ENCODE results near the gene GNG2.

Gene GNG2

GRCh38 chr14:51860164-51860824 is at the start of gene GNG2:
Gene GNG2, plus strand, starts transcription at chr14:51860612. Its CDS starts 90,067 bp downstream, at chr14:51950679.
- peak; percentile 65 for DNase-seq (ENCODE audit: low spot score)

DNA sequence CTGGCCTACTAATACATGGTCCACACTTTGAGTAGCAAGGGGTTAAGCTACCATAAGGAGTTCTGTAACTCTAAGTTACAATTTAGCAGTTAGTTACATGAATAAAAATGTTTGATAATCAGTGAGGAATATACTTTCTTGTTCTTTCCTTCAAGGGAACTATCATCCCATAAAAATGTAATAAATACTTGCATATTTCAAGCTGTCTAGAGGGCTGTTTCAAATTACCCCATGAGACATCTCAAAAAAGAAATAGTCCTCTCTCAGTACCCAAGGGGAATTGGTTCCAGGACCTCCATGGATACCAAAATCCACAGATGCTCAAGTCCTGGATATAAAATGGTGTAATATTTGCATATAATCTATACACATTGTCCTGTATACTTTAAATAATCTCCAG is 48.7 kb upstream of the GNG2 start:
- no peak for DNase-seq (ENCODE audit: low spot score)

- no peak for DNase-seq (ENCODE audit: low spot score)
Measured at GRCh38 chr14:51816031-51816430, 44.4 kb upstream of the GNG2 start.

DNA sequence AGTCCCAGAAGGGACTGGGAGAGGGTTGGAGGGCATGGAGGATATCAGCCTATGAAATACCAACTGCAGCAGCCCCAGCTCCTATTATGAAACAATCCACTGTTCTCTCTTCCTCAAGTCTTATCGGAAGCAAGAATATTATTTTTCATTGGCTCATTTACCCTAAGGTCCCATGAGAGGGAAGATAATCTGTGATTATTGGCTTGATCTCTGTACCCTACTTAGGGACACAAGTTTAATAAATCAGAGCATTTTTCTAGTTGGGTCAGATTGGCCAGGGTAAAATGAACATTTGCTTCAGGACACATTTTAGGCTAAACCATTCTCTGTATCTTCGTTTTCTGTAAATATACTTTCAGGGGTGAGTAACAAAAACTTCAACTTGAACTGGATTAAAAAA is 43.1 kb upstream of the GNG2 start:
- DNase-seq (ENCODE audit: low spot score), result no peak

GRCh38 chr14:51818748-51819380 is 41.5 kb upstream of the GNG2 start:
- DNase-seq (ENCODE audit: low spot score), result no peak

GRCh38 chr14:51821822-51822221 is 38.6 kb upstream of the GNG2 start:
- no peak for DNase-seq (ENCODE audit: low spot score)

DNA sequence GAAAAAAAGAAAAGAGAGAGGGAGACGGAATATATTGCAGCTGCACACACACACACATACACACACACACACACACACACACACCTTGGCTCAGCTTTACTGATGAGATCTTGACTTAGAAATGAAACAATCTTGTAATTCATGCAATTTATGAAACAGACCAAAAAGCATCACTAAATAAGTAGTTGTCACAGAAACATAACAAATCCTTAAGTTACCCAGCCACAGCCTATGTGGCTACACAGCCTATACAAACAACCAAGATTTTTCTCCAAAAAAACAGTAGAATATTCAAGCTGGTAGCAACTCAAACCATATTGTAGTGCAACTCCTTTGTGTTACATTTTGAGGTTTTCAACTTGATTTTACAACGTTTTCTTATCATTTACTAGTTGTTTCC is 37.9 kb upstream of the GNG2 start:
- DNase-seq (ENCODE audit: low spot score), result no peak

DNA sequence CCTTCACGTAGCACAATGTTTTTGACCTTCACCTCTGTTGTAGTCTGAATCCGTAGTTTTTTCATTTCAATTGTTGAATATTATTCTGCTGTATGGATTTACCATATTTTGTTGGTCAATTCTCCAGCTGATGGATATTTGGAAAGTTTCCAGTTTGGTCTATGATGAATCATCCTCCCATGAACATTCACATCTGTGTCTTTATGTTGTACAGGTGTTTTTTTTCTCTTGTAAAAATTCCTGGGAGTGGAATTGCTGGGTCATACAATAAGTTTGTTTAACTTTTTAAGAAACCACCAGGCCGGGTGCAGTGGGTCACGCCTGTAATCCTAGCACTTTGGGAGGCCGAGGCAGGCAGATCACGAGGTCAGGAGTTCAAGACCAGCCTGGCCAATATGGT is 36.7 kb upstream of the GNG2 start:
- DNase-seq (ENCODE audit: low spot score), result peak; percentile 23

GRCh38 chr14:51824191-51824590 is 36.2 kb upstream of the GNG2 start:
- no peak for DNase-seq (ENCODE audit: low spot score)

DNA sequence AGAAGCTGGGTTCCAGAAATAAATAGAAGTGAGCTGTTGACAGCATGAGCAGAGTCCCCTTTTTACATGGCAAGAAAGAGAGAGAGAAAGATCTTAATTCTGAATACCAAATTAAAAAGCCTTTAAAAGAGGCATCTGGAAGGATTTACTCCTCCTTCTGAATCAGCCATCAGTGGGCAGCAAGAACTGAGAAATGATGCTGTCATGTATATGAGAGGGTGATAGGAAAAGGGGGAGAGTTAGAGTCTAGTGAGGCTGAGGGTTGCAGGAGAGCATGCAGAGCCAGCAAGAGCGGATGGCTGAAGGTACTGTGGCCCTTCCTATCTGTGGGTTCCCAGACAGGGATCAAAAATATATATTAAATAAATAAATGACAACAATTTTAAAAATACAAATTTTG is 34.5 kb upstream of the GNG2 start:
- DNase-seq (ENCODE audit: low spot score), result no peak

DNA sequence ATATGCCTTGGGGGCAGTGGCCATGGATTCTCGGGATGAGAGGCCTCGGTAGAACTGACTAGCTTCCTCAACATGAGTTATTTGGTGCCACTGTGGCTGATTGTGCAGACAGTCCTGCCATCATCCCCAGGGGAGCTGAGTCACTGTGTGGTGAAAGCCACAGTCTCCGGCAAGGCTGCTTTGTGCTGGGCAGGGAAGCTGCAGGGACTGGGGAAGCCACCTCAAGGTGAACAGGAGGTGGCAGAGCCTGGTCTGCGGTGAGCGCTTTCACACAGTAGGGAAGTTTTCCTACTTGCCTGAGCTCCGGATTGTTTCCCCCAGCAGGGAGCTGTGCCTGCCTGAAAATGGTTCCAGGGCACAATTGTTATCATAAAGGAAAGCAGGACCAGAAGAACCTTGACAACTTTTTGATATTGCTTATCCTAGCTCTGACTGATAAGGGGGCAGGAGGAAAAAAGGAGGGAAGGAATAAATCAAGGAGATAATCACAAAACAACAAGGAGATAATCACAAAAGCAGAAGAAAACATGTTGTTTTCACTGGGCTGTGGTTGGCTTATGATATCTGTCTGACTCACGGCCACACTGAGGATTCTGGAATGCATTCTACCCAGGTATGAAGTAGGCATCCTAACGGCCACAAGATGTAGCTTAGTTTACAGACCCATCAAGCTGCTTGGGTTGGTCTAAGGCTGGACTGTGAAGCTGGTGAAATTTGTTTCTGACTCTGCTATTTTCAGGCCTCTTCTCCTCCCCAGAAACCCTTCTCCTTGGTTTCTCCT is 32.2 kb upstream of the GNG2 start:
- peak; percentile 74 for DNase-seq (ENCODE audit: low spot score)

DNA sequence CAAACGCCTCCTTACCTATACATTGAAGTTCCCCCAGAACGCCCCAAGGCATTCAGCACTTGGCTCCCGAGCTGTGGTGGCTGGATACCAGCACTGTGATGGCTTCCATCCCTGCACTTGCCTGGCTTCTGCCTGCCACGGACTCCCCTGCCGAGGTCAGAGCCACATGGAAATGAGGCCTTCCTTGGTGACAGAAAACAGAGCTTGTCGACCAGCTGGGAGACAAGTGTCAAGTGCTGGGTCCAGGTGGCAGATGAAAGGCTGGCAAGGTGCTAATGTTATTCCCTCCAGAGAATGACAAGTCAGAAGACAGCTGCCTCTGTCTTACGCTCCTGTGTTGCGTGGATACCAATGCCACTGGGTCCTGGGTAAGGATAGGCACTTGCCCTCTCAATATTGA is 26.2 kb upstream of the GNG2 start:
- DNase-seq (ENCODE audit: low spot score), result no peak

DNA sequence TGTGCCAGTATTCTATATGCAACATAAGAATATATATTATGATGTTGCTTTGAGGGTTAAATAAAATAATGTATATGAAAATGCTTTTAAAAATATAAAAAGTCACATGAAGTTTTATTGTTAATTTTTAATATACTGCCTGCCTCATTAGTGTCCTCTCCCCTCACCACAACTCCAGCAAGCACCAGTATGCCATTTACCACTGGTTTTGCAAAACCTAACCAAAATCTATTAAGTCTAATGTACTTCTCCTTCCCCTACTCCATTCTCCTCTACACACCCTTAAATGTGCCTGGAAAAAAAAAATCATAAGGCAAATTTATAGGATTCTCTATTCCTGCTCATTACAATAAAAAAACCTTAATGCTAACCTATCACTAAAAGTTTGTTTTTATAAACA is 24.0 kb upstream of the GNG2 start:
- DNase-seq (ENCODE audit: low spot score), result no peak

DNA sequence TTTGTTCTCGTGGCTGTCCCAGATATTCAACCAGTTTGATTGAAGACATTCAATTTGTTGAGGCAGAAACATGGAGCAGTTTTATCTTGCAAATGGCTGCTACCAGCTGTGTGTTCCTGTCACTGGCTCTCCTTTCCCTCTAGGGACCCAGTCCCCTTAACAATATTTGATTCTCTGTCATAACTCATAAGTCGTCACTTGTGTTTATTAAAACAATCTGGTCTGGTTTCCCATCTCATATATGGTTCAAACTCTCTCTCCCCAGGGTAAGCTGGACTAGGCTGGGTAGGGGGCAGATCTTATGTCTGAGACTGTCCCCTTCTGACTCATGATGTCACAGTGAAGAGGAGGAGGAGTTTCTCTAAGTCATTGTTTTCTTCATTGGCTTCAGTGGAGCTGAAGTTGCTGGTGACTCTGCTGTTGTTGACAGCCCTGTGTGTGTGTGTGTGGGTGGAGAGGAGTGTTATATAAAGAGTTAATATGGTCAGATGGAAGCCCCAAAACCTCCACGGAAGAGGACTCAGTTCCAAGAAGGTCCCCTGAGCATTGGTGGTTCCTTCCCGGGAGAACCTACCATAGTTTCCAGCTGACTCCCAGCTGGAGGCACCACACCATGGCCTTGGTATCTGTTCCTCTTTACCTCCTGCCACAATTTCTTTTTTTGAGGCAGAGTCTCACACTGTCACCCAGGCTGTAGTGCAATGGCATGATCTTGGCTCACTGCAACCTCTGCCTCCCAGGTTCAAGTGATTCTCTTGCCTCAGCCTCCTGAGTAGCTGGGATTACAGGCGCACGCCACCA is 16.1 kb upstream of the GNG2 start:
- DNase-seq (ENCODE audit: low spot score), result no peak

- no peak for DNase-seq (ENCODE audit: low spot score)
Measured at GRCh38 chr14:51845811-51846210, 14.6 kb upstream of the GNG2 start.

DNA sequence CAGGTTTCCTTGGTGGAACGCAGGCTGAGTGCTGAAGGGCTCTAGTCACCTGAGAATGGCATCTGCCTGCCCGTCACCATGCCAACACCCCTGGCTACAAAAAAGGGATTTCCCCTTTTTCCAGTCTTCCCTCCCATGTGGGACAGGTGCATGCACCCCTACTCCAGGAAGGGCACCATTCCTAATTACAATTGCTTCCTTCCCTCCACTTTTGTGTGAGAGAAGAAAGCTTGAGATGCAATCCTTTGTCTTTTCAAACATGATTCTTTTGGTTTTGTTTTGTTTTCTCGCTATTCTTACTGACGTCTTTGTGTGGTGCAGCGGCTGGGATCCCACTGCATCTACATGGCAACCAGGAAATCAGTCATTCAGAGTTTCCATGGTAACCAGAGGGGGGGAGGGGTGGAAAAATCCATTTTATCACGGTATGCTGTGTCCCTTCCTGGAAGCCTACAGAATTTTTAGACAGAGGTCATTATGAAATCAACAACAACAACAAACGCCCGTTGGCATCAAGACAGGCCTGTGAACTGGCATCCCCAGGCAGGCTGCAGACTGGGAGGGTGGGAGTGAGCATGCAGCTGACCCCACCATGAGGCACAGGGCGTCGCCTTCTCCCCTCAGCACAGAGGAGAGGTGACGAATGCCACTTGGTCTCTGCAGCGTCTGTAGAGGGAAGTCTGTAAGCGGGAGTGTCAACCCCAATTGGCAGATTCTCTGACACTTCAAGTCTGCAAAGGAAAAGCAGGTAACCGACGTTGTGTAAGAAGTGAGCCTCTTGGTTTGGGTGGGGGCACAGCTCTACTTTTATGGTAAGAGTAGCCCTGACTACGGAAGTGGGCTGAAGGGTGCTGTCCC is 13.6 kb upstream of the GNG2 start:
- DNase-seq (ENCODE audit: low spot score), result no peak

- DNase-seq (ENCODE audit: low spot score), result no peak
Measured at GRCh38 chr14:51847489-51847796, 13.0 kb upstream of the GNG2 start.

GRCh38 chr14:51848120-51848519 is 12.3 kb upstream of the GNG2 start:
- no peak for DNase-seq (ENCODE audit: low spot score)

GRCh38 chr14:51849097-51849496 is 11.3 kb upstream of the GNG2 start:
- no peak for DNase-seq (ENCODE audit: low spot score)

DNA sequence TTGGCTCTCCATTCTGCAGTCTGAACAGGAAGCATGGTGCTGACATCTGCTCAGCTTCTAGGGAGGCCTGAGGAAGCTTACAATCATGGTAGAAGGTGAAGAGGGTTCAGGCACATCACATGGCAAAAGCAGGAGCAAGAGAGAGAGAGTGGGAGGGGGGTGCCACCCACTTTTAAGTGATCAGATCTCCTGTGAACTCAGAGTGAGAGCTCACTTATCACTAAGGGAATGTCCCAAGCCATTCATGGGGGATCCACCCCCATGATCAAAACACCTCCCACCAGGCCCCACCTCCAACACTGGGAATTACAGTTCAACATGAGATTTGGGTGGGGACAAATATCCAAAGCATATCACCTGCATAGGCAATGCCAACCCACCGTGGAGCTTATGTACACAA is 9.8 kb upstream of the GNG2 start:
- DNase-seq (ENCODE audit: low spot score), result no peak

DNA sequence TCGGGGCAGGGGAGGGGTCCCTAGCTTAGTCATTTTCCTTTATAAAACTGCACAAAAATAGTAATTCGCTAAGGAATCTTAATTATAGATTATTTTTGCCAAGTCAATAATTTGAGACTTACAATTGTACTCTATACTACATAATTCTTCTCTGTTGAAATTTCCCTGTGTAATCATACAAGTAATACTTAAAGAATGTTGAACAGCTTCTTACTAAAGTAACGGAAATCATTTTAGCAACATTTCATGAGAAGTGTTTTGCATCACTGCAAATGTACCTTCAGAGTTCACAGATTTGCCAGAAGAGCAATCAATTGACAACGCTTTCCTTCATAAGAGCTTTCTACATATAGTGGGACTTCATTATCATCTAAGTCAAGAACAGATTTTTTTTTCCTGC is 7.9 kb upstream of the GNG2 start:
- DNase-seq (ENCODE audit: low spot score), result no peak

GRCh38 chr14:51855234-51855633 is 5.2 kb upstream of the GNG2 start:
- no peak for DNase-seq (ENCODE audit: low spot score)

All from SW480 (cell line).